ENCODE results near the gene CCDC177.

Gene CCDC177

DNA sequence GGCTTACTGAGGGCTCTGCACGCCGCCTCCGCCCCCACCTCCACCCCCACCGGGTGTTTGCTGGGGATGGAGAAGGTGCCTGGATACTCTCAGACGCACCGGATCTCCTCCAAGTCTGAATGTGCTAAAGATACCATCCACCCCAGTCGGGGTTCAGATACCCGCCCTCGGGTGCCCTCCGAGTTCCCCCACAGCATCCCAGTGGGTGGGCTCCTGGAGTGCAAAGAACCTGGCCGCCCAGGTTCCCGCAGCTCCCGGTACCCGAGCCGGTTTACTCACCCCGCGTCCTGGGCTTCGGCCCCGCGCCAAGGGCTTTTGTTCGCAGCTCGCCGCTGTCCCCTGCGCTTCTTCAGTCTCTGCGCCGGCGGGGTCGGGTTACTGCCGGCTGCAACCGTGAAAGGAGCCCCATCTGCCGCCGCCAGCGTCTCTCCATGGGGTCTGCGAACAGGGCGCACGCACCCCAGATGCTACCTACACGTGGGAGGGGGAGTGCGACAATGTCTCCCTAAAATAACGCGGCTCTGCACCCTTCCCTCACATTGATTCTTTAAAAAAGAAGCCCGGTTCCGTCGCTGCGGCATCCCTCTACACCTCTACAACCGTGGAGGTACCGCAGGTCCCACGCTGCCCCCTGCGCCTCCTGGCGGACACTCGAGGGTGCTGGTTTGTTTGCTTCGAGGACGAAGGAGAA lies at the start of gene CCDC177:
Gene CCDC177, minus strand, starts transcription at position 609 of the 691 bp plus-strand sequence. CDS start 1,249 bp downstream, outside the sequence.
- peak; percentile 71 for DNase-seq

DNA sequence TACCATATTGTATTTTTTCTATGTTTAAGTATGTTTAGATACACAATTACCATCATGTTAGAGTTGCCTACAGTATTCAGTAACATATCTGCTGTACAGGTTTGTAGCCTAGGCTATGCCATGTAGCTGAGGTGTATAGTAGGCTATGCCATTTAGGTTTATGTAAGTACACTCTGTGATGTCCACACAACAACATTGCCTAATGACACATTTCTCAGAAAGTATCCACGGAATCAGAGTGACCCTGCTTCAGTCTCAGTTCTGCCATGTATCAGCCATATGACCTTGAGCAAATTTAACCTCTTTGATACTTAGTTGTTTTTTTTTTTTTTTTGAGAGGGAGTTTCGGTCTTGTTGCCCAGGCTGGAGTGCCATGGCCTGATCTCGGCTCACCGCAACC lies 49.5 kb upstream of the CCDC177 start:
- DNase-seq = no peak

DNA sequence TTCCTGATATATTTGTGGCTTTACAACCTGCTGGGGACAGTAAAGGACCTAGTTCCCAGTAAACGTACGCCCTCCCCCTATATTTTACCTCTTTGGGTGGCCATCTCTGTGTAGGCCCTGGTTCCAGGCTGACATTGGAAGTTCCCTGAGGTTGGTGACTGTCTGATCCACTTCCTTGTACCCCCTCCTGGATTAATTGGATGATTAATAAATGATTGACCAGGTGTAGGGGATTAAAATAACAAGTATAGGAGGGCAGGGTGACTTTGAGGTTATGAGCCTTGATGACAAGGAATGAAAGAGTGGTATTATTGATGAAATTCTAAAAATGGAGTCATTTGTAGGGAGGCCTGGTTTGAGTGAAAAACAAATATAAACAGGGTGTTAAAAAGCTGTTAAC lies 46.3 kb upstream of the CCDC177 start:
- no peak for DNase-seq

DNA sequence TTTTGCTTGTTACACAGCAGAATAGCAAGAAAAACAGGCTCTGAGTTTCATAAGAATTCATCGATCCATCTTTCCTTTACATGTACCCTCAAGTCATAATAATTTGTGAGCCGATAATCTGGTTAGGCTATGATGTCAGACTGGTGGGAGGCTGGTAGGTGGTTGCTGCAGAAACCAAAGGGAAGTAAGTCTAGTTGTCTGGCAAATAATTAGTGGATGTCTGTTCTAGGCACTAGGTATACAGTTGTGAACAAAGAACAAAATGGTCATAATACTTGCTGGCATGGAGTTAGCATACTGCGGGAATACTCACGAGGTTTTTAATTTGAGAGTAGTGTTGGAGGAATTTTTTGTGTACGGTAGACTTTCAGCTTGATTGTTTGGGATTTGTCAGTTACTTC lies 45.5 kb upstream of the CCDC177 start:
- DNase-seq = peak; percentile 46

DNA sequence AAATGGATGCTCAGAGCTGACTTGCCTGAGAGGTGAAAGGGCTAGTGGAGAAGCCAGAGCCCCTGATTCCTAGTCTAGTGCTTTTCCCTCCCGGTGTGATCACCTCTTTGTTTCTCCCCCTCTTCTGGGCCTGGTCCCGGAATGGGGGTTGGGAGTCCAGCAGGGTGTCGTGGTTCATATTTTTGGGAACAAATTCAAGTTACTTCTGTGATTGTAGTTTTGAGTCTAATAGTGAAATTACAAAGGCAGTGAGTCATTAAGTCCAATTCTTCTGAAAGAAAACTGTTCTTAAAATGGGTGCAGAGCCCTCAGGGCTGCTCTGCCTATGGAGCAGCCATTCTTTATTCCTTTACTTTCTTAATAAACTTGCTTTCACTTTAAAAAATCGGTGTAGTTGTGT lies 44.3 kb upstream of the CCDC177 start:
- DNase-seq = no peak

DNA sequence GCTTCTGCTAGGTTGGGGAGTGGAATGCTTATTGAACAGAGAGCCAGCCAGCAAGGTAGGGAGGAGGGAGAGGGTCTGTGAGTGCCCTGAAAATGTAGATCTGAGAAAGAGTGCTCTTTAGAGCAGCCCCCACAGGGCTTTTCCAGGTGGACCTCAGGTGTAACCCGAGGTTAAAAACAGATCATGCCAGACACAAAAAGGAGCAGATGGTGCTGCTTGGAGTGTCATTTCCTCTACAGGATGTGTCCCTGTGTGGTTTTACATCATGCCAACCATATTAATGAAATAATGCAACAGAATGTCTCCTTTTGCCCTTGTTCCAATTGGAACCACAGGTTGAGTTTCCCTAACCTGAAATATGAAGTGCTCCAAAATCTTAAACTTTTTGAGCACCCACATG lies 43.1 kb upstream of the CCDC177 start:
- no peak for DNase-seq

DNA sequence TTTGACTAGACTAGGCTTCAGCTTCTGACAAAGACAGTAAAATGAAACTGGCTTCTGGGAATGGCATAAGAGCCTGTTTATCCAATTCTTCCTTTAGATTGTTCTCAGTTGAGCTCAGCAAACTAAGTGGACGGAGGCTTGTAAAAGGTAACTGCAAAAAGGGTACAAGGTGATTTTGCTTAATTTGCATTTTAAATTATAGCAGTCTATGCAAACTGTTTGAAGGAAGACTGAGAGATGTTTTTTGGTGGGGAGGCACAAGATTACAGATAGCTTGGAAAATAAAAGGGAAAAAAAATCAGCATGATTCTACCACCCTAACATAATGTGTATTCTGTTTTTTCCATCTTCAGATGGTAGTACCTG lies 41.7 kb upstream of the CCDC177 start:
- no peak for DNase-seq

DNA sequence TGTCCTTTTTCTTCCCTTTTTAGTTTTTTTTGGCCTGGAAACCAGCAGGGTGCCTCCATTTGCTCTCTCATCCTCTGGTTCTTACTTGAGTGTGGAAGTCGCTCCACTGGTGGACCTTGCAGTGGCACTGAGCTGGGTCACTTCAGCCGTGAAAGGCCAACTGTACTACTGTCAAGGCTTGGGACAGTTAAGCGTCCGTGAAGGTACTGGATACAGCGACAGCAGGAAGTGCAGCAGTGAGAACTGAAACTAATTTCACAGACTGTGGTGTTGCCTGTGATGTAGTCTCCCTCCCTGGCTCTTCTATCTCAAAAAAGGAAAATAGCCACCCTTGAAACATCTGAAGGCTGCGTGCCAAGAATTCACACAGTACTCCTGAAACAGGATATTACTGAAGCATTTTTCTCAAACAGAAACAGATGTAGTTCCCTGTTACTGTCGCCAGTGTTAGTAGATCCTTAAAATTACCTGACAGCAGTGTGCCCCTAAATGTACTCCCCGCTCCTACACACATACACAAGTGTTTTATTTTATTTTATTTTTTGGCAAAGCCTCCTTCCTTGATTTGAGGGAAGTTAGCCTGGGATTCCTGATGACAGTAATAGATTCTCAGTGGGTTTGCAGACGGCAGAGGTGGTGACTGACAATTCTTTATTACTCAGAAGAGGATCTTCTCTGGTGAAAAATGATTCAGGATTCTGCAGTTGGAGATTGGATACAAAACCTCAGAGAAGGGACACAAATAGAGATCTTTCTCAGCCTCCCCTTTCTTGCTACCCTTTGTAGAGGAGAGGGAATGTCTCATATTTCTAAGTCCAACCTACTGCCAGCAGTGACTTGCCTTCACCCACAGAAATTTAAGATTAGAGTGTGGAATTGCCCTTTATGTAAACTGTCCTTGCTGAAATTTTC lies 41.1 kb upstream of the CCDC177 start:
- DNase-seq = peak; percentile 73

DNA sequence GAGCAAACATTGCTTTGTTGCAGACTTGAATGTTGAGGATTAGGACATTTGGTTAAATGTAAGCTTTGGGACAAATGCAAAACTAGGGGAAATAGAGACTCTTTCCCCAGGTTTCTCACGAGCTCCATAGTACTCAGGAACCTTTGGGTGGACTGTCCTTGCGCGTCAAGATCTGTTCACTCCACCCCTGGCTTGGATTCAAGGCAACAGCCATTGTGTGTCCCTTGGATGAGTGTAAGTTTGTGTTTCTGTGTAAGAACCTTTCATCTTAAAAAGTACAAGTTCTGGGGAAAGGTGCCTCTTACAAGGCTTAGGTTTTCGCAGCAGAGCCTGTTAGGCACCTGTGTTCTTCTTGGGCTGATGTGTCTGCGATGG lies 40.4 kb upstream of the CCDC177 start:
- DNase-seq = no peak

DNA sequence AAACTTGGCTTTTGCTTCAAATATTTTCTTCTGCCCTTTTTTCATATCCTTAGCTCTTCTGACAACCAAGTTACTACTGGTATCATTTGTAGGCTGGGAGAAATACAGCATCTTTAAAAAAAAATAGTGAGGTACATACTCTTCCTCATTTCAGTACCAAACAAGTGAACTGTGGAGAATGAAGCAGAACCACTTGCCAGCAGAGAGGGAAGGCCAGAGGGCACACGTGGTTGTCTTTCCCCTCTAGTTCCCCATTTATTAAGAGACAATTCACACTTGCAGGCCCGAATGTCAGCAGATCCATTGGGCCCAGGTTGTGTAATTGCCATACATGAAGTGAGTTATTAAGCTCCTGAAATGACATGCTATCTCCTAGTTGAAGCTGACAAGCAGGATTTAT lies 39.9 kb upstream of the CCDC177 start:
- DNase-seq = no peak

DNA sequence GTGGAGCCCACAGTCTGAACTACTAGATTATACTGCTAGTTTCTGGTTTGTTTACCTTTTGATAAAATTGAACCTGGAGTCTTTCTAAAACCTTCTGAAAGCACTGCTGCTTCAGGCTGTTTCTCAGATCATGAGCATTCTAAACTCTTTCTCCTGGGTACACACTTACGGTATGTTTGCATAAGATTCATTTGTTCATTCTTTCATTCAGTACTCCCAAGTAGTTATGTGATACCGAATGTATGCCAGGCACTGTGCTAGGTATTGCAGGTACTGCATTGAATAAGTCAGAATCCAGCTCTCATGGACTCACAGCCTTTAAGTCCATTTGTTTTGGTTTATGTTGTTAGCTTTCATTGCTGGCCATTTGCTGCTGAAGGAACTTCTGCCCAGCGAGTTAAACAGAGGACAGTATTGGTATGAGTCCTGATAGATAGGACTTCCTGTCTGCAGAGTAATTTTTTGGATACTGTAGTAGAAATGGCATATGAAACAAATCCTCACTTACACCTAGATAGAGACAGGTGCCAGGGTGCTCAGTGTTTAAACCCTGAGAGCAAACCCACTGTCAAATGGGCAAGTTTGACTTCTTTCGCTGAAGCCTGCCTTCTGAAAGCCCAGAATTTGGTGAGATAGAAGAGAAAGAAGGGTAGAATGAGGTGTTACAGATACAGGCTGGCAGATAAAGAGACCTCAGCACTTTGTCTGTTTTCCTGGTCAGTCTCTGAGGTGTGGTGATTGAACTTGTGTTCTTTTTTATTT lies 38.8 kb upstream of the CCDC177 start:
- DNase-seq = no peak

DNA sequence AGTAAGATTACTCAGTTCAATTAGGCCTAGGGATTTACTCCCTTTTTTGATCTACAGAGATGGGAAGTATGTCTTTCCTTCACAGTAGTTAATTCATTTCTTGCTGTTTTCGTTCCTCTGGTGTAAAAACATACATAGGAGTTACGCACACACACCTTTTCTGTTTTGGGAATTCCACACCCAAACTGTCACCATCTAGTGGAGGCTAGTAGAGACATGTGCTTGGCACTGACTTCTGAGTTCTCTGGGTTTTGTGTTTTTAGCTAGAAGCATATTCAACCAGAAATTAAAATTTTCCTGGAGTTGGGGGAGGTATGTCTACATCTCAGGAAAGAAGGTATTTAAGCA lies 38.1 kb upstream of the CCDC177 start:
- DNase-seq = peak; percentile 40

DNA sequence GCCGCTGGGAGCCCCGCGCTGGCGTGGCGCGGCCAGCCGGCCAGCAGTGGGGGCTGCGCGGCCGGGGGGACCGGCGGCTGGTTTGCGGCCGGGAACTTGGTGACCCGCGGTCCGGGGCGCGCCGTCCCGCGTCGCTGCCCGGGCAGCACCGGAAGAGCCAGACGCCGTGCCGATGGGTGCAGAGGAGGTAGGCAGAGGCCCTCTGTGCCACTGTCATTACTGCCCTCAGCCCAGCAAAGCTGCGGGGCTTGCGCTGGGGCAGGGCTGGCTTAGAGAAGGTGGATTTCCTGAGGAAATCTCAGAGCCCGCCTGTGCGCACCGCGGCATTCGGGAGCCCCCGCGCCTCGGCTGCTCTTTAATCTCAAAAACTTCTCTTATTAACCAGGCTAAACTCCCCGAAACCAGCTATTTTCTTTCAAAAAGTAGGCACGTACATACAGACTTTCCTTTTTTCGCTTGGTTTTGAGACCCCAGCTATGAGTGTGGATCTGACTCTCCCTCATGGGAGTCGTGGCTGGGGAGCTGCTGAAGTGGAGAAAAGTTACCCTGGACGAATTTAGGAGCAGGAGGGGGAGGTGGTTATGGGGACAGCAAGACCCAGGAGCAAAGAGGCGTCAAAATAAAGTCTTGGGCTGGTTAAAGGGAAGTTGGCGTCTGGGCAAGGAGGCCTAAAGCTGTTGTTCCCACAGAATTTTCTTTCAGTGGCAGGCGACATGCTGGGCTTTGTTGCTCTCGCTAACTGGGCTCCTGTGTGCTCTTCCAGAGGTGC lies 37.5 kb upstream of the CCDC177 start:
- peak; percentile 49 for DNase-seq

DNA sequence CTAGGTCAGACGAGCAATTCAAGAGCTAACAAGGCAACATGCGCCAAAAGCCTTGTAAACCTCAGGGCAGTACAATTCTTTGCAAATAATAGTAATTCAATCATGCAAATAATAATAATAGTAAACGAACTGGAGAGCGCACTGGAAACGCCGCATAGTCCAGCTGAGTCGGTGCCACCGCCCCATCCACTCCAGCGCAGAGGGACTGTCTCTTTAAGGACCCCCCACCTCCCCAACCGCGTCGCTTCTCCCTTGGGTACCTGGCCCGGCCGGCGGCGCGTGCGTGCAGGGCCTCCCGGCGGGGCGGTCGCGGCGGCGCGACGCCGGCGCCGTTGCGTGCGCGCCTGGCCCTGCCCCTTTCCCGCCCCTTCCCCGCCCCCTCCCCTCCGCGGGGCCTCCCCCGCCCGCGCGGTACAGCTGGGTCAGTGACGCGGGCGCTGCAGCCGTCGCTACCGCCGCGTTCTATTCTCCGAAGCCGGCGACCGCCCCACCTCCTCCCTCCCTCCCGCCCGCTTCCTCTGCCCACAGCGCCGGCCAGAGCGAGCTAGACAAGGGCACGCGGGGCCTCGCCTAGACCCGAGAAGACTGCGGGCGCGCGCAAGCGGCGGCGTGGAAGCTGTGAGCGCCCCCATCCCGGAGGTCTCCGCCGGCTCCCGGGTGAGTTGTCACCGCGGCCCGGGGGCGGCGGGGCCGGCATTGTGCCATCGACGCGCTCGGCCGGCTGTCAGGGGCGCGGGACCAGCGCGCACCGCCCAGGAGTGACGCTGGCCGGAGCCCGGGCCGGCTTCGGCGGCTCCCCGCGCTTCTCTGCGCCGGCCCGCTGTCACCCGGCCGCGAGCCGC lies 36.7 kb upstream of the CCDC177 start, which contains the start of gene SUSD6:
Gene SUSD6, plus strand, starts transcription at position 425 of the 842 bp plus-strand sequence. CDS start 46,997 bp downstream, outside the sequence.
- peak; percentile 91 for DNase-seq

DNA sequence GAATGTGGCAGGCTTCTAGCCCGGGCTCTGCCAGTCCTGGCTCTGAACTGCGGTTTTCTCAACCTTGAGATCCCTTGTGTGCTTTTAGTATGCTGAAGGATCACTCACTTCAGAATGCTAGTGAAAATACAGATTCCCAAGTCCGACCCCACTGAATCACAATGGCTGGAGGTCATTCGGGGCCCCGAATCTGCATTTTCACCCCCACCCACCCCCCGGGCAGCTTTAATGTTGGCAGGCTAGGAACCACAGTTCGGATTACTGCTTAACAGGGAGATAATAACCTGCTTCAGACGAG lies 36.2 kb upstream of the CCDC177 start:
- DNase-seq = no peak

DNA sequence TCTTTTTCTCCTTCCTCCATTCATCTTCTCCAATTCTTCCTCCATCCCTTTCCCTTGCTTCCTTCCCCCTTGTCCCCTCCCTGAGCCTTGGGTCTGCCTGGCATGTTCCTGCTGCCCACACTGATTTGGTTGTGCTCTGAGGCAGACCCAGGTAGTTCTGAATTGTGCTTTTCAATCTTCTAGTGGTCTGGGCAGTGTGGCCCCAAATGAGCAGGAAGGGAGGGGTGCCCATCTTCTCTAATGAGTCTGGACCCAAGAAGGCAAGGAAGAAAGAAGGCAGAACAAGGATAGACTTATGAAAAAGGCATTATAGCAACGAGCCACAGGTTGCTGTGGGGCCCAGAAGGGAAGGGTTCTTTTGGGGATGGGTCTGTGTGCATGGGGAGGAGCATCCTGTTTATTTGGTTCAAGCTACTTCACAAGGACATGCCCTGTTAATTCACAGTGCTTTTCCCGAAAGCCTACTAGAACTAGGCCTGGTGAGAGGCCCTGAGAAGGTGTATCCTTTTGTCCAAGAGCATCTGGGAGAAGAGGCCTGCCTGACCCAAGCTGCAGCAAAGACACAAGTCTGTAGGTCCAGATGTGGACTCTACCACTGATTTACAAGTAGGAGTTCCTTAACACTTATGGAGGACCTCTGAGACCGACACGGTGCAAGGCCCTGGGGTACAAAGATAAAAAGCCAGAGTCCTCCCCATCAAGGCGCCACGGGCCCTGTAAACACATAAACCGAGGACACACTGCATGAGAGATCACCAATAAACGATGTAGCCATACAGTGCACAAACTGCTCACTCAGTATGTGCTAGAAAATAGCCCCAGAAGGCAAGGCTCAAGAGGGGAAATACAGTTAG lies 35.6 kb upstream of the CCDC177 start:
- no peak for DNase-seq

DNA sequence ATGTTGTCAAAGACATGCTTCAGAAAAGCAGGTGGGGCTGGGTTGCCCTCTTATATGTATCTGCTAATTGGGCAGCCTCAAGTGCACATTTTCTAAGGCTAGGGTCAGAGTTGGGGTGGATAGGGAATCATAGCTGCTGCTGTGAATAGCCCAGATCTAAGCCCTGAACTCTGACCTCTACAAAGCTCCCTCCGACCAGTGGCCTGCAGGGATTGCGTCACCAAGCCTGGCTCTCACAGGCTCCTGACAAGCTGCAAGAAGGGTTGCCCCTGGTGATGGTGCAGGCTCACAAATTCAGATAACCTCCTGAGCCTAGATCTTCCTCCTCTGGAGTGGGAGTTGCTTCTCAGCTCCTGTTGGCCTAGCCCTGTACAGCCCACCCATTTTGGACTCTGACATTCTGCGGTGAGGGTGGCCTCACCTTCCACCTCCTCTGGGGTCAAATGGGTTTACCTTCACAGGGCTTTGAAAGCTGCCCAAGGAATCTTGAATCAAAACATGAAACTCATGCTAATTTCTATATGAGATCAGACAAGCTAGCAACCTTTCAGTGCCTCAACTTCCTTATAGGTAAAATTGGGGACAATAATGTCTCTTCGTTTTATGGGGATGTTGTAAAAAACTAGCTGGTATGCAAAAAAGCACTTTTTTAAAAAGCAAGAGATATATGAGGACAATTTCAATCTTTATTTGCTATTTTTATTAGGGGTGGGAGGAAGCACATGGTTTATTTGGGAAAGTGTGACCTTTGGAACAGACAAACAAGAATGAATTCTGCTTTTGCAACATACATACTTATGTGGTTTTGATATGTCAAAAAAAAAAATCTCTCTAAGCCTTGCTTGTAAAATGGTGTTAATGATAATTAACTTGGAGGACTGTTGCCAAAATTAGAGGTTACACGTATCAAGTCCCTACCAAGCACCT lies 31.9 kb upstream of the CCDC177 start:
- DNase-seq = no peak

DNA sequence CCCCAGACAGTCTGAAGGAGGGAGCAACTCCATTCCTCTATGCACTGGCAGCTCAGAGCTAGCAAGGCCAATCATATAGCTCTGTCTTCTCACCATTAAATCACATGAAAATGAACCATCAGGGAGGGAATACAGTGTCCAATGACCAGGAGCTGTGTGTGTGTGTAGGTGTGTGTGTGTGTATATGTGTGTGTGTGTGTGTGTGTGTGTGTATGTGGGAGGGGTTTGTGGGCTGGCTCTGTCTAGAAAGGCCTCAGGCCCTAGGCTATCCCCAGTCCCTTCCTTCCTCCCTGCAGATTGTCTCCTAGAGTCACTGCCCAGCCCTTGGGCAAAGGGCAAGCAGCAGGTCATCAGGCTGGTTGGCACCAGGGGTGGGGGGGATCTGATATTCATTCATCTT lies 31.1 kb upstream of the CCDC177 start:
- no peak for DNase-seq

DNA sequence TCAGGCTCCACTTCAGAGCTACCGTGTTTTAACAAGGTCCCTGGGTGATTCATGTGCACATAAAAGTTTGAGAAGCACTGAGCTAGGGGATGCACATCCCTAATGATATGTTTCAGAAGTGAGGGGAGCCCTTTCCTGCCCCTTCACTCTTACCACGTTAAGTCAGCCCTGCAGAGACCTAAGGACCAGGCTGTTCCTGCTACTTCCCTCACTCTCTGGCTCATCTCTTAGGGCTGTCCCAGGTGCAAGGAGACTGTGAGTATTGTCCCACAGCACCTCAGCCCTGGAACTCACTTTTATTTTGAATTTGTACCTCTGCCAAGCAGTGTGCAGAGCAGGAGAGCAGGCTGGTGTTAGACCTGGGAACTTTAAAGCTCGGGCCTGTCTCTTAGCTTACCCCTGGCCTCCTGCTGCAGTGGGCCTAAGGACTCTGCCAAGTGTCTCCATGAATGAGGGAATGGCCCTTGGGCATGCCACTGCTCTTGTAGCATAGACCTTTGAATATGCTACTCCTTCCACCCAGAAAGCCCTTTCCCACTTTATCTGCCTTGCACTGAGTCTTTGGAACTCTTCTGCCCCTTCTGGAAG lies 25.7 kb upstream of the CCDC177 start:
- no peak for DNase-seq

All from CD4-positive, alpha-beta T cell treated with Interleukin-17A for 1 hour (primary cell).